Measurements from ENCODE around the gene DGKG. TPM values are rescaled to one million over a fixed set of nuclear protein-coding genes. Genes with fewer than 3 reads are reported as not detected.

DGKG gene
- total and polyA plus RNA-seq, 10 of the 15 experiments (the other 5 are each of a cell fraction or from before 2014, with no cell fraction given), result 0.39 to 6.2 (median 4.7) TPM

DNA sequence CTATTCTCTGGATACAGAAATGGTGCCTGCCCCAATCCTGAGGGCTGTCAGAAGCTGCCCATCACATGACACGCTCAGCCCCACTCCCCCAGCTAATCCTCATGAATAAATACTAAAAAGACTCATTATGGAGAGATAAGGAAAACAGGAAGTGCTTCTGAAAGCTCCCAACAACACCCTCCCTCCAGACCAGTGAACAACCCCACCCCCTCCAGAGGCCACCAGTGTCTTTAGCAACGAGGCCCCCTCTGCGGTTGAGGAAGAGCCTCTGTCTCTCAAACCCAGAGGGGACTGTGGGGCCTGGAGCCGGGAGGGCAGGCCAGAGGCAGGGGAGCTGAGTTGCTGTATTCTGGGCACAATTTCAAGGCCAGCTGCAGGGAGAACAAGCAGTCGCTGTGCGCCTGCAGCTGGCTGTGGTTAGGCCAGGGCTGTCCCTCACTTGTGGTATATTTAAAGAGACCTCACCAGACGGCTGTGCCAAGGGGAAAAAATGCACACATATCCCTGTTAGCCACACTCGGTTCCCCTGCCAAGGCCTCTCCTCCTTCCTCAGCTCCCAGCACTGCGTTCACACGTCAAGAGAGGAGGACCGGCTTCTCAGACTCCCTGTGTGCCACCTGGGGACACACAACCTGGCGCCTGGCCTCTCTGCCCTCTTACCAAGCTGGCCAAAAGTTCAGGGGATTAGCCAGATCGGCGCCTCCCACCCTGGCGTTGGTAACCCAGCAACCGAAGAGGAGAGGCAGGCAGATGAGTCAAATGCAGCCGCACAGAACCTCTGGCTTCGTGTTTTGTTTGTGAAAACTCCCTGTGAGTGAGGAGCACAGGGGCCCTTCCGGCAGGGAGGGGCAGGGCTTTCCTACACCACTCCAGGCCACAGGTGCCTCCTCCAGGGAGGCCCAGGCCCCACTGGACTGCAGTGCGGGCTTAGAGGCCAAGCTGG is 152.0 kb downstream of the DGKG start (continued):
- TF ChIP-seq, protein P1, sequence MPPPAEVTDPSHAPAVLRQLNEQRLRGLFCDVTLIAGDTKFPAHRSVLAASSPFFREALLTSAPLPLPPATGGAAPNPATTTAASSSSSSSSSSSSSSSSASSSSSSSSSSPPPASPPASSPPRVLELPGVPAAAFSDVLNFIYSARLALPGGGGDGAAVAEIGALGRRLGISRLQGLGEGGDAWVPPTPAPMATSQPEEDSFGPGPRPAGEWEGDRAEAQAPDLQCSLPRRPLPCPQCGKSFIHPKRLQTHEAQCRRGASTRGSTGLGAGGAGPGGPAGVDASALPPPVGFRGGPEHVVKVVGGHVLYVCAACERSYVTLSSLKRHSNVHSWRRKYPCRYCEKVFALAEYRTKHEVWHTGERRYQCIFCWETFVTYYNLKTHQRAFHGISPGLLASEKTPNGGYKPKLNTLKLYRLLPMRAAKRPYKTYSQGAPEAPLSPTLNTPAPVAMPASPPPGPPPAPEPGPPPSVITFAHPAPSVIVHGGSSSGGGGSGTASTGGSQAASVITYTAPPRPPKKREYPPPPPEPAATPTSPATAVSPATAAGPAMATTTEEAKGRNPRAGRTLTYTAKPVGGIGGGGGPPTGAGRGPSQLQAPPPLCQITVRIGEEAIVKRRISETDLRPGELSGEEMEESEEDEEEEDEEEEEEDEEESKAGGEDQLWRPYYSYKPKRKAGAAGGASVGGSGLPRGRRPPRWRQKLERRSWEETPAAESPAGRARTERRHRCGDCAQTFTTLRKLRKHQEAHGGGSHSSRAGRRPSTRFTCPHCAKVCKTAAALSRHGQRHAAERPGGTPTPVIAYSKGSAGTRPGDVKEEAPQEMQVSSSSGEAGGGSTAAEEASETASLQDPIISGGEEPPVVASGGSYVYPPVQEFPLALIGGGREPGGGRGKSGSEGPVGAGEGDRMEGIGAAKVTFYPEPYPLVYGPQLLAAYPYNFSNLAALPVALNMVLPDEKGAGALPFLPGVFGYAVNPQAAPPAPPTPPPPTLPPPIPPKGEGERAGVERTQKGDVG (CRISPR knock-in tag; IDR thresholded peaks at IDR 0.05), result no peak
- TF ChIP-seq MYB (IDR thresholded peaks at IDR 0.05; ENCODE audit: borderline replicate concordance, low read depth, low read length) (no peak), SPI1 (IDR thresholded peaks at IDR 0.05; ENCODE audit: borderline replicate concordance, insufficient read depth, low read depth, low read length) (peak; percentile 65; the same call in 1 of the 2 replicates), EED (IDR thresholded peaks at IDR 0.05; ENCODE audit: low read depth) (0 out of 2 replicates have a peak, but pooled peaks have one; percentile 12), JUNB (IDR thresholded peaks at IDR 0.05) (no peak), FOXK2 (IDR thresholded peaks at IDR 0.05) (no peak), NFYA (IDR thresholded peaks at IDR 0.05; ENCODE audit: borderline replicate concordance, low read depth, low read length) (no peak), CHD4 (IDR thresholded peaks at IDR 0.05) (no peak), TARDBP (IDR thresholded peaks at IDR 0.05; ENCODE audit: borderline replicate concordance) (no peak), IKZF2 (IDR thresholded peaks at IDR 0.05) (no peak), EP300 (IDR thresholded peaks at IDR 0.05; ENCODE audit: borderline replicate concordance in 1 of 2, control insufficient read depth in 1 of 2, low read depth in 2 of 2, low read length in 2 of 2) (no peak), RAD51 (IDR thresholded peaks at IDR 0.05) (no peak), RFX5 (IDR thresholded peaks at IDR 0.05; ENCODE audit: low read depth, low read length) (no peak)
- TF ChIP-seq, protein P2, sequence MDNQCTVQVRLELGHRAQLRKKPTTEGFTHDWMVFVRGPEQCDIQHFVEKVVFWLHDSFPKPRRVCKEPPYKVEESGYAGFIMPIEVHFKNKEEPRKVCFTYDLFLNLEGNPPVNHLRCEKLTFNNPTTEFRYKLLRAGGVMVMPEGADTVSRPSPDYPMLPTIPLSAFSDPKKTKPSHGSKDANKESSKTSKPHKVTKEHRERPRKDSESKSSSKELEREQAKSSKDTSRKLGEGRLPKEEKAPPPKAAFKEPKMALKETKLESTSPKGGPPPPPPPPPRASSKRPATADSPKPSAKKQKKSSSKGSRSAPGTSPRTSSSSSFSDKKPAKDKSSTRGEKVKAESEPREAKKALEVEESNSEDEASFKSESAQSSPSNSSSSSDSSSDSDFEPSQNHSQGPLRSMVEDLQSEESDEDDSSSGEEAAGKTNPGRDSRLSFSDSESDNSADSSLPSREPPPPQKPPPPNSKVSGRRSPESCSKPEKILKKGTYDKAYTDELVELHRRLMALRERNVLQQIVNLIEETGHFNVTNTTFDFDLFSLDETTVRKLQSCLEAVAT (IDR thresholded peaks at IDR 0.05), result 0 out of 2 replicates have a peak, but pooled peaks have one; percentile 56
- TF ChIP-seq, protein P3, sequence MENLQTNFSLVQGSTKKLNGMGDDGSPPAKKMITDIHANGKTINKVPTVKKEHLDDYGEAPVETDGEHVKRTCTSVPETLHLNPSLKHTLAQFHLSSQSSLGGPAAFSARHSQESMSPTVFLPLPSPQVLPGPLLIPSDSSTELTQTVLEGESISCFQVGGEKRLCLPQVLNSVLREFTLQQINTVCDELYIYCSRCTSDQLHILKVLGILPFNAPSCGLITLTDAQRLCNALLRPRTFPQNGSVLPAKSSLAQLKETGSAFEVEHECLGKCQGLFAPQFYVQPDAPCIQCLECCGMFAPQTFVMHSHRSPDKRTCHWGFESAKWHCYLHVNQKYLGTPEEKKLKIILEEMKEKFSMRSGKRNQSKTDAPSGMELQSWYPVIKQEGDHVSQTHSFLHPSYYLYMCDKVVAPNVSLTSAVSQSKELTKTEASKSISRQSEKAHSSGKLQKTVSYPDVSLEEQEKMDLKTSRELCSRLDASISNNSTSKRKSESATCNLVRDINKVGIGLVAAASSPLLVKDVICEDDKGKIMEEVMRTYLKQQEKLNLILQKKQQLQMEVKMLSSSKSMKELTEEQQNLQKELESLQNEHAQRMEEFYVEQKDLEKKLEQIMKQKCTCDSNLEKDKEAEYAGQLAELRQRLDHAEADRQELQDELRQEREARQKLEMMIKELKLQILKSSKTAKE (IDR thresholded peaks at IDR 0.05; ENCODE audit: low read depth, poor library complexity, severe bottlenecking), result no peak
- TF ChIP-seq, protein P4, sequence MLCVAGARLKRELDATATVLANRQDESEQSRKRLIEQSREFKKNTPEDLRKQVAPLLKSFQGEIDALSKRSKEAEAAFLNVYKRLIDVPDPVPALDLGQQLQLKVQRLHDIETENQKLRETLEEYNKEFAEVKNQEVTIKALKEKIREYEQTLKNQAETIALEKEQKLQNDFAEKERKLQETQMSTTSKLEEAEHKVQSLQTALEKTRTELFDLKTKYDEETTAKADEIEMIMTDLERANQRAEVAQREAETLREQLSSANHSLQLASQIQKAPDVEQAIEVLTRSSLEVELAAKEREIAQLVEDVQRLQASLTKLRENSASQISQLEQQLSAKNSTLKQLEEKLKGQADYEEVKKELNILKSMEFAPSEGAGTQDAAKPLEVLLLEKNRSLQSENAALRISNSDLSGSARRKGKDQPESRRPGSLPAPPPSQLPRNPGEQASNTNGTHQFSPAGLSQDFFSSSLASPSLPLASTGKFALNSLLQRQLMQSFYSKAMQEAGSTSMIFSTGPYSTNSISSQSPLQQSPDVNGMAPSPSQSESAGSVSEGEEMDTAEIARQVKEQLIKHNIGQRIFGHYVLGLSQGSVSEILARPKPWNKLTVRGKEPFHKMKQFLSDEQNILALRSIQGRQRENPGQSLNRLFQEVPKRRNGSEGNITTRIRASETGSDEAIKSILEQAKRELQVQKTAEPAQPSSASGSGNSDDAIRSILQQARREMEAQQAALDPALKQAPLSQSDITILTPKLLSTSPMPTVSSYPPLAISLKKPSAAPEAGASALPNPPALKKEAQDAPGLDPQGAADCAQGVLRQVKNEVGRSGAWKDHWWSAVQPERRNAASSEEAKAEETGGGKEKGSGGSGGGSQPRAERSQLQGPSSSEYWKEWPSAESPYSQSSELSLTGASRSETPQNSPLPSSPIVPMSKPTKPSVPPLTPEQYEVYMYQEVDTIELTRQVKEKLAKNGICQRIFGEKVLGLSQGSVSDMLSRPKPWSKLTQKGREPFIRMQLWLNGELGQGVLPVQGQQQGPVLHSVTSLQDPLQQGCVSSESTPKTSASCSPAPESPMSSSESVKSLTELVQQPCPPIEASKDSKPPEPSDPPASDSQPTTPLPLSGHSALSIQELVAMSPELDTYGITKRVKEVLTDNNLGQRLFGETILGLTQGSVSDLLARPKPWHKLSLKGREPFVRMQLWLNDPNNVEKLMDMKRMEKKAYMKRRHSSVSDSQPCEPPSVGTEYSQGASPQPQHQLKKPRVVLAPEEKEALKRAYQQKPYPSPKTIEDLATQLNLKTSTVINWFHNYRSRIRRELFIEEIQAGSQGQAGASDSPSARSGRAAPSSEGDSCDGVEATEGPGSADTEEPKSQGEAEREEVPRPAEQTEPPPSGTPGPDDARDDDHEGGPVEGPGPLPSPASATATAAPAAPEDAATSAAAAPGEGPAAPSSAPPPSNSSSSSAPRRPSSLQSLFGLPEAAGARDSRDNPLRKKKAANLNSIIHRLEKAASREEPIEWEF (IDR thresholded peaks at IDR 0.05; ENCODE audit: insufficient replicate concordance, low read depth, low read length), result no peak
